Adrenal gland (tissue), 12 donors: ENCODE results near the gene TRAF3. TPM values are rescaled to one million over a fixed set of nuclear protein-coding genes. Genes with fewer than 3 reads are reported as not detected.

ENCODE experiments used
- DNase-seq, 7 donors: peaks; one replicate each; pipeline ENCODE4 v3.0.0-alpha.2; 2019 to 2020
- H3K27ac ChIP-seq, 5 donors: fragments of 200-600 bp; sonication (generic) in 4 of 5; 1 replicate in 3 of 5; 2 replicates in 2 of 5; pipeline versions ENCODE4 v1.5.1 to v1.8.0; 2016 to 2020; ENCODE audit warnings: mild to moderate bottlenecking in 1 of 5
- H3K27me3 ChIP-seq: fragments of 200-600 bp; 2 replicates; pipeline ENCODE4 v1.8.0; 2021
- H3K36me3 ChIP-seq, 2 donors: fragments of 200-600 bp; replicated peaks in 1 of 2; 1 replicate in 1 of 2; 2 replicates in 1 of 2; pipeline versions ENCODE4 v1.5.1 to v1.8.0; 2018 to 2022
- H3K4me1 ChIP-seq, 2 donors: fragments of 200-600 bp; replicated peaks in 1 of 2; 1 replicate in 1 of 2; 2 replicates in 1 of 2; pipeline versions ENCODE4 v1.5.1 to v1.8.0; 2018 to 2021
- H3K4me3 ChIP-seq, 4 donors: fragments of 200-600 bp; sonication (generic) in 3 of 4; one replicate each; pipeline ENCODE4 v1.5.1; 2016 to 2018
- H3K9me3 ChIP-seq, 3 donors: fragments of 200-600 bp; sonication (generic) in 1 of 3; replicated peaks in 1 of 3; 1 replicate in 2 of 3; 2 replicates in 1 of 3; pipeline versions ENCODE4 v1.5.1 to v1.8.0; 2016 to 2021
- POLR2A ChIP-seq, 2 donors: fragments of 450-650 bp; IDR thresholded peaks; one replicate each; pipeline ENCODE4 v1.6.1; 2017; ENCODE audit warnings: antibody characterized with exemption in 2 of 2, mild to moderate bottlenecking in 2 of 2, moderate library complexity in 1 of 2
- WGBS, 4 donors: extraction: QIAGEN DNeasy Blood & Tissue Kit in 2 of 4; methylation state at CpG; one replicate each; pipeline versions ENCODE4 v1.1.5 to v1.1.7; 2013 to 2017; 5-methylcytosine and 5-hydroxymethylcytosine counted together
- intact Hi-C, 2 donors: fragments of 100-400 bp; cut with DNase I; formaldehyde crosslinking; loops; one replicate each; pipeline versions ENCODE4 v1.14.1 to v1.15.0; 2022 to 2023
- polyA plus RNA-seq, 3 donors: library from polyadenylated mRNA; stranded (reverse); fragments of 200-250 nt in 2 of 3; fragments of 350-450 nt in 1 of 3; fragmentation: Illumina TruSeq in 1 of 3; extraction: RNeasy Lipid Tissue Mini Kit (QIAGEN cat#74804) in 1 of 3; gene quantifications; one replicate each; pipeline ENCODE4 v1.2.3, GENCODE V29; 2013 to 2014
- total RNA-seq, 9 donors: library from RNA; depleted of rRNA in 4 of 9; stranded (reverse); fragments of >200 nt in 4 of 9; fragments of 120-200 nt in 1 of 9; fragmentation: NEBNext Ultra II Directional in 1 of 9; extraction: Animal tissue kit (Norgen Biotek cat#: 25700) in 1 of 9; gene quantifications; one replicate each; pipeline versions ENCODE4 v1.1.0 to v1.2.4, GENCODE V29; 2013 to 2023
- TF ChIP-seq, protein P1 (sequence below), 6 experiments: fragments of 450-650 bp in 4 of 6; fragments of 200-600 bp in 2 of 6; sonication (generic) in 1 of 6; IDR thresholded peaks; 1 replicate in 5 of 6; 2 replicates in 1 of 6; pipeline versions ENCODE4 v1.5.1 to v1.8.0; 2016 to 2021; ENCODE audit warnings: antibody characterized with exemption in 6 of 6, mild to moderate bottlenecking in 2 of 6, moderate library complexity in 1 of 6
- donor health status: healthy with polysubstance abuse.
- donor health status: Bipolar disorder and iron deficiency.
- donor health status: DM: yes; HTN: yes; CAD: no.
- donor health status: DM: no; HTN: no; CAD: no.
- donor health status: DM: no; HTN: no; CAD: no.
- donor health status: DM: yes; HTN: yes; CAD: no.

Gene TRAF3
- total and polyA plus RNA-seq, 12 donors = 3.7 to 14.5 (median 9.8) TPM

DNA sequence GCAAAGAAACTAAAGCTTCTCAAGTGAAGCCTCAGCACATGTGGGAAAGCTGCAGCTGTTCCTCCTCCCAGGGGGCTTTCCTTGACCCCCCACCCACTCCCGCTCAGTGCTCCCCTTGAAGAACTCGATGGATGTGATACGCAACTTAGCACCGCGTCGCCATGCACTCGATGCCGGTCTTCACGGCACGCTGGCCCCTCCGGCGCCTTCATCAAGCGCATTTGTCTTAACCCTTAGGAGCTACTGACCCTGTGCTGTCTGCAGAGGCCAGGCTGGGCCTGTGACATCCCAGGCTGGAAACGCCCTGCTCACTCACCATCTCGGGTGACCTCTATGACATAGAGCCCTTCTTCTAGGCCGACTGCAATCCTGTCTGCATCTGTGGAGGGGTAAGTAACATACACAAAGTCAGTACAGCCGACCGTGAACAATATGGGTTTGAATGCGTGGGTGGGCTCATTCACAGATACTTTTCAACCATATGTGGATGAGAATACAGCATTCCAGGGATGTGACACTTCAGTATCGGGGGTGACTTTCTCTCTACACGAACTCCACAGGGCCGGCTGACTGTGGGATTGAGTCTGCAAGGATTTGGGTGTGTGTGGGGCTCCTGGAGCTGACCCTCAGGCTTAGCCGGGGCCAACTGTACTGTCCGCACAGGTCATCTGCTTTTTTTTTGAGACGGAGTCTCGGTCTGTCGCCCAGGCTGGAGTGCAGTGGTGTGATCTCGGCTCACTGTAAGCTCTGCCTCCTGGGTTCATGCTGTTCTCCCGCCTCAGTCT, 168.3 kb downstream of the TRAF3 start:
- Histone ChIP-seq H3K9me3 (no peaks in the 10 kb centered on the region), H3K27ac (no peak overlapping the region), H3K4me3 (no peak overlapping the region), H3K36me3 (peaks cover 0 to 89% of the 10 kb centered on the region in 2 donors), H3K4me1 (no peaks in the 10 kb centered on the region), H3K27me3 (no peaks in the 10 kb centered on the region)
- TF ChIP-seq, protein P1, sequence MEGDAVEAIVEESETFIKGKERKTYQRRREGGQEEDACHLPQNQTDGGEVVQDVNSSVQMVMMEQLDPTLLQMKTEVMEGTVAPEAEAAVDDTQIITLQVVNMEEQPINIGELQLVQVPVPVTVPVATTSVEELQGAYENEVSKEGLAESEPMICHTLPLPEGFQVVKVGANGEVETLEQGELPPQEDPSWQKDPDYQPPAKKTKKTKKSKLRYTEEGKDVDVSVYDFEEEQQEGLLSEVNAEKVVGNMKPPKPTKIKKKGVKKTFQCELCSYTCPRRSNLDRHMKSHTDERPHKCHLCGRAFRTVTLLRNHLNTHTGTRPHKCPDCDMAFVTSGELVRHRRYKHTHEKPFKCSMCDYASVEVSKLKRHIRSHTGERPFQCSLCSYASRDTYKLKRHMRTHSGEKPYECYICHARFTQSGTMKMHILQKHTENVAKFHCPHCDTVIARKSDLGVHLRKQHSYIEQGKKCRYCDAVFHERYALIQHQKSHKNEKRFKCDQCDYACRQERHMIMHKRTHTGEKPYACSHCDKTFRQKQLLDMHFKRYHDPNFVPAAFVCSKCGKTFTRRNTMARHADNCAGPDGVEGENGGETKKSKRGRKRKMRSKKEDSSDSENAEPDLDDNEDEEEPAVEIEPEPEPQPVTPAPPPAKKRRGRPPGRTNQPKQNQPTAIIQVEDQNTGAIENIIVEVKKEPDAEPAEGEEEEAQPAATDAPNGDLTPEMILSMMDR (IDR thresholded peaks at IDR 0.05) = no peak
- no peak for TF ChIP-seq POLR2A (IDR thresholded peaks at IDR 0.05)
- intact Hi-C loops = no loop called here
- WGBS, 4 donors = 87 to 89% (median 89%) methylated on average over 29 of the region's 29 CpGs
- no peak for DNase-seq

DNA sequence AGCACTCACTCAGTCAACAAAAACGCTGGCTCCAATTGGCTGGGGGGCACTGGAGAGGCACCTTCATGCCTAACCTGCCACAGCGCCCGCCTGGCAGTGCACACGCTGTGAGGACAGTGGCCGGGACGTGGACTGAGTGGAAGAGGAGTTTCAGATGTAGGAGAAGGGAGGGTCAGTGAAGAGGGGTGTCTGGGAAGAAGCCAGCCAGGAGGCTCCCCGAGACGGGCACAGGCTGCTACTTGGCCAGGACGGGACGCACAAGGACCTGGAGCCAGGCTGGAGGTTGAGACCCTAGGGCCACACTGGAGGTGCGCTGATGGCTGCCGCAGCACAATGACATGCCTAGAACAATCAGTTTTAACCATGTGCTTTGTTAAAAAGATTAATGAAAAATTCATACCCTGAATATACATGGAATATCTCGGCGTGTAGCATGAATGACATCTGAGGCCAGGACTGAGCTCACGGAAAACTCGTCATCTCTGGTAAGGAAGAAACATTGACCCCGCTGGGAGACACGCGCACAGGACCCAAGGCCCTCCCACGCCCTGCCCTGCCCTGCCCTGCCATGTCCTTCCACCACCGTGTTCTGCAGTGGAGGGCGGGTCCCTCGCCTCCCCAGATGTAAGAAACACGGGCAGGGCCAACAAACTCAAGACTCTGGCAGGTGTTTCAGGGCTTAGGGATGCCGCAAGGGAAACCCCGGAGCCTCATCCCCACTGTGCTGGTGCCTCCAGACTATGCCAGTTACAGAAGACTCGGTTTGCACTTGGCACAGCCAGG, 170.3 kb downstream of the TRAF3 start:
- no peak overlapping the region for H3K27ac ChIP-seq
- peaks cover 0 to 91% of the 10 kb centered on the region in 2 donors for H3K36me3 ChIP-seq
- no peaks in the 10 kb centered on the region for H3K27me3 ChIP-seq
- intact Hi-C loops = no loop called here
- DNase-seq = no peak
- 91 to 95% (median 92%) methylated on average over 26 to 27 of the region's 27 CpGs for WGBS, 4 donors
- no peak overlapping the region for H3K4me3 ChIP-seq
- no peak for TF ChIP-seq POLR2A (IDR thresholded peaks at IDR 0.05)
- TF ChIP-seq, protein P1 (IDR thresholded peaks at IDR 0.05) = no peak
- H3K9me3 ChIP-seq = no peaks in the 10 kb centered on the region
- H3K4me1 ChIP-seq = no peaks in the 10 kb centered on the region

DNA sequence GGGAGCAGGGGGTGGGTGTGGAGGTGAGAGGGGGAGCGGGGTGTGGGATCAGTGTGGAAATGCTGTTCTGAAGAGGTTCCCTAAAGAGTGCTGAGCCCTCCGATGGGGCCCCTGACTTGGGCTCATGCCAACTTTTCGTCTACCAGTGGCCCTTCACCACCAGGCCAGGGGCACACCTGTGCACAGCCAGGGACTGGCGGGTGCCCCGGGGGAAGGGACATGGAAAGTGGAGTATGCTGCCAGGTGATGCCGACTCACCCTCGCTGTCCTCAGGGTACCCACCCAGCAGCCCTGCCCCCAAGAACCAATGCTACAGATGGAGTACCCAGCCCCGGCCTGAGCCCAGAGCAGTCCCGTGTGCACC, 171.4 kb downstream of the TRAF3 start:
- DNase-seq = no peak
- TF ChIP-seq, protein P1 (IDR thresholded peaks at IDR 0.05) = no peak
- no peak for TF ChIP-seq POLR2A (IDR thresholded peaks at IDR 0.05)
- Histone ChIP-seq H3K4me3 (no peak overlapping the region), H3K9me3 (no peaks in the 10 kb centered on the region), H3K27me3 (no peaks in the 10 kb centered on the region), H3K27ac (no peak overlapping the region), H3K4me1 (no peaks in the 10 kb centered on the region), H3K36me3 (peaks cover 0 to 91% of the 10 kb centered on the region in 2 donors)
- WGBS, 4 donors = 67 to 81% (median 71%) methylated on average over 5 to 9 of the region's 9 CpGs
- intact Hi-C loops = no loop called here

DNA sequence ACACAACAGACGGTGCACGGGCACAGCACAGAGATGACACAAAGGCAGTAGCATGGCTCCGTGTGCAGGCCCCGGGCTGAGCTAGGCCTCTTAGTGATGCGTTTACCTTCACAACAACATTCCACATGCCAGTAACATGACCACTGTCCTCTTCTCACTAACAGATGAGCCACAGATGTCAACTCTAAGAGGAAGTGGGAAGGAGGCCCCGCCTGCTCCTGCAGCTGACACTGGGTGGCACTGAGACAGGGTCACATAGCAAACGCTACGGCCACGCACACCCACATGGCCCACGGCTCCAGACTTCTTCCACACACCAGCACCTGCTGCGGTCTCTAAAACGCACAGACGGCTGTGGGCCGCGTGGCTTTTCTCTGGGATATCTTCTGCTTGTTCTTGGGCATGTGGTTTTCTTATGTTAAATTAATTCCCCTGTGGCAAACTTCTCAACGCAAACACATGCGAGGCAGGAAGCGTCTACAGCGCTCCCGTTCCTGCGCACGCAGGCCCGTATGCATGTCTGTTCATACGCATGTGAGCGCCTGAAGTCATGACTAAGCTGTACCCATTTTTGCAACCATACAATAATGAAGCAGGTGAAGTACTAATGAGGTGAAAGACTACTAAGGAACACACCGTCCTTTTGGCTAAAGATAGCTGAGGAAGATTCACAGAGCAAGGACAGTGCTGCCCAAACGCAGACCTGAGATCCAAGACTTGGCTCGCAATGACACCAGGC, 172.0 kb downstream of the TRAF3 start:
- H3K4me3 ChIP-seq = no peak overlapping the region
- no peak for DNase-seq
- TF ChIP-seq, protein P1 (IDR thresholded peaks at IDR 0.05) = no peak
- no peak for TF ChIP-seq POLR2A (IDR thresholded peaks at IDR 0.05)
- intact Hi-C loops = no loop called here
- WGBS, 4 donors = 83 to 84% (median 83%) methylated on average over 28 of the region's 28 CpGs
- H3K9me3 ChIP-seq = no peaks in the 10 kb centered on the region
- H3K27ac ChIP-seq = no peak overlapping the region
- H3K4me1 ChIP-seq = no peaks in the 10 kb centered on the region
- H3K36me3 ChIP-seq = peaks cover 0 to 91% of the 10 kb centered on the region in 2 donors
- no peaks in the 10 kb centered on the region for H3K27me3 ChIP-seq
